Keratinocyte (primary cell): ENCODE measurements around the gene PIAS1.

ENCODE experiments used
- EZH2 ChIP-seq: IDR thresholded peaks from one replicate; pipeline ENCODE4 v1.6.1; 2012; ENCODE audit warnings: inconsistent platforms, mild to moderate bottlenecking, low read length, moderate library complexity
- TF ChIP-seq, protein P1 (sequence below), 3 experiments: IDR thresholded peaks in 1 of 3; conservative IDR thresholded peaks in 1 of 3; optimal IDR thresholded peaks in 1 of 3; 2 replicates in 2 of 3; 3 replicates in 1 of 3; pipeline versions ENCODE3 to v1.5.1; 2011; ENCODE audit warnings: low read length in 3 of 3, mild to moderate bottlenecking in 3 of 3, moderate library complexity in 2 of 3, control low read depth in 1 of 3, inconsistent platforms in 1 of 3; ENCODE audit not compliant: insufficient read depth in 2 of 3; ENCODE audit errors: extremely low read depth in 1 of 3

DNA sequence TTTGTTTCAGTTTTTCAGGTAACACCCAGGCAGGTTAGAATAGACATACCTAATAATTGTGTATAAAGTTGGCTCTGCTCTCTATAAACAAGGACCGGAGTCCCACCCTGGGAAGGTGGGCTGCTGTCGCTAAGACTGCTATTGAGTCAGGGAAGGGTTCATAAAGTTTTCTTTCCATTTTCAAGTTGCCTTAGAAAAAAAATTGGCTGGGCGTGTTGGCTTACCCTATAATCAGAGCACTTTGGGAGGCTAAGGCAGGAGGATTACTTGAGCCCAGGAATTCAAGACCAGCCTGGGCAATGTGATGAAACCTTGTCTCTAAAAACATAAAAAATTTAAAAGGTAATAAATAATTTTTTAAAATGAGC is 11.3 kb upstream of the PIAS1 start:
- TF ChIP-seq, protein P1, sequence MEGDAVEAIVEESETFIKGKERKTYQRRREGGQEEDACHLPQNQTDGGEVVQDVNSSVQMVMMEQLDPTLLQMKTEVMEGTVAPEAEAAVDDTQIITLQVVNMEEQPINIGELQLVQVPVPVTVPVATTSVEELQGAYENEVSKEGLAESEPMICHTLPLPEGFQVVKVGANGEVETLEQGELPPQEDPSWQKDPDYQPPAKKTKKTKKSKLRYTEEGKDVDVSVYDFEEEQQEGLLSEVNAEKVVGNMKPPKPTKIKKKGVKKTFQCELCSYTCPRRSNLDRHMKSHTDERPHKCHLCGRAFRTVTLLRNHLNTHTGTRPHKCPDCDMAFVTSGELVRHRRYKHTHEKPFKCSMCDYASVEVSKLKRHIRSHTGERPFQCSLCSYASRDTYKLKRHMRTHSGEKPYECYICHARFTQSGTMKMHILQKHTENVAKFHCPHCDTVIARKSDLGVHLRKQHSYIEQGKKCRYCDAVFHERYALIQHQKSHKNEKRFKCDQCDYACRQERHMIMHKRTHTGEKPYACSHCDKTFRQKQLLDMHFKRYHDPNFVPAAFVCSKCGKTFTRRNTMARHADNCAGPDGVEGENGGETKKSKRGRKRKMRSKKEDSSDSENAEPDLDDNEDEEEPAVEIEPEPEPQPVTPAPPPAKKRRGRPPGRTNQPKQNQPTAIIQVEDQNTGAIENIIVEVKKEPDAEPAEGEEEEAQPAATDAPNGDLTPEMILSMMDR (optimal IDR thresholded peaks at IDR 0.05 in 1 of 3, IDR thresholded peaks at IDR 0.05 in 1 of 3, conservative IDR thresholded peaks at IDR 0.05 in 1 of 3; ENCODE audit: extremely low read depth in 1 of 3, insufficient read depth in 2 of 3, low read length in 3 of 3): no peak
- TF ChIP-seq EZH2: no peak
